SHP77 treated with DMSO at 0.1 percent for 48 hours (cell line): Measurements from ENCODE around the gene AFF2.
"Not testable (repeated sequence)": the region's sequence is repeated elsewhere in the genome, so short reads cannot be mapped to it uniquely, and the experiment has no call there.

Source experiments
- DNase-seq: peaks from one replicate; lab custom pipeline; 2025; lab: John Stamatoyannopoulos, UW

The AFF2 gene

GRCh38 chrX:148643460-148643859, 143.0 kb downstream of the AFF2 start:
- no peak for DNase-seq

- DNase-seq: no peak
Observed at GRCh38 chrX:148647651-148648050, 147.2 kb downstream of the AFF2 start.

- DNase-seq: no peak
Observed at GRCh38 chrX:148649145-148649795, 148.9 kb downstream of the AFF2 start.

GRCh38 chrX:148658115-148658730, 157.8 kb downstream of the AFF2 start:
- DNase-seq: no peak

GRCh38 chrX:148659481-148659880, 159.1 kb downstream of the AFF2 start:
- no peak for DNase-seq

GRCh38 chrX:148661035-148661434, 160.6 kb downstream of the AFF2 start:
- DNase-seq: no peak

- no peak for DNase-seq
Observed at GRCh38 chrX:148662014-148662413, 161.6 kb downstream of the AFF2 start.

- DNase-seq: no peak
Observed at GRCh38 chrX:148664171-148664570, 163.8 kb downstream of the AFF2 start.

GRCh38 chrX:148664995-148665394, 164.6 kb downstream of the AFF2 start:
- no peak for DNase-seq

GRCh38 chrX:148669175-148669574, 168.8 kb downstream of the AFF2 start:
- DNase-seq: not testable (repeated sequence)

- DNase-seq: no peak
Observed at GRCh38 chrX:148670277-148670676, 169.9 kb downstream of the AFF2 start.

- DNase-seq: no peak
Observed at GRCh38 chrX:148672517-148672916, 172.1 kb downstream of the AFF2 start.

GRCh38 chrX:148681605-148682004, 181.2 kb downstream of the AFF2 start:
- DNase-seq: no peak

- no peak for DNase-seq
Observed at GRCh38 chrX:148682206-148682605, 181.8 kb downstream of the AFF2 start.

- no peak for DNase-seq
Observed at GRCh38 chrX:148691456-148691855, 191.0 kb downstream of the AFF2 start.

GRCh38 chrX:148695255-148695654, 194.8 kb downstream of the AFF2 start:
- no peak for DNase-seq

GRCh38 chrX:148698221-148698620, 197.8 kb downstream of the AFF2 start:
- DNase-seq: no peak

- DNase-seq: no peak
Observed at GRCh38 chrX:148700021-148700420, 199.6 kb downstream of the AFF2 start.

- DNase-seq: no peak
Observed at GRCh38 chrX:148713981-148714380, 213.6 kb downstream of the AFF2 start.

GRCh38 chrX:148715361-148715760, 214.9 kb downstream of the AFF2 start:
- DNase-seq: no peak

- no peak for DNase-seq
Observed at GRCh38 chrX:148722966-148723365, 222.5 kb downstream of the AFF2 start.

GRCh38 chrX:148723551-148723950, 223.1 kb downstream of the AFF2 start:
- no peak for DNase-seq

GRCh38 chrX:148728901-148729300, 228.5 kb downstream of the AFF2 start:
- no peak for DNase-seq

GRCh38 chrX:148732743-148733142, 232.3 kb downstream of the AFF2 start:
- no peak for DNase-seq
